Coronary artery (tissue), 2 donors: ENCODE measurements around the gene CYB5B.

ENCODE experiments used
- DNase-seq: peaks from one replicate; pipeline ENCODE4 v3.0.0-alpha.2; 2017; ENCODE audit warnings: low spot score
- H3K27ac ChIP-seq, 2 donors: fragments of 200-600 bp; sonication (generic); one replicate each; pipeline ENCODE4 v1.5.1; 2016 to 2019
- H3K4me3 ChIP-seq: fragments of 200-600 bp; sonication (generic); 2 replicates; pipeline ENCODE4 v1.5.1; 2016; ENCODE audit warnings: mild to moderate bottlenecking, moderate library complexity
- TF ChIP-seq, protein P1 (sequence below): fragments of 200-600 bp; sonication (generic); IDR thresholded peaks from one replicate; pipeline ENCODE4 v1.5.1; 2019; ENCODE audit warnings: antibody characterized with exemption

Gene CYB5B

DNA sequence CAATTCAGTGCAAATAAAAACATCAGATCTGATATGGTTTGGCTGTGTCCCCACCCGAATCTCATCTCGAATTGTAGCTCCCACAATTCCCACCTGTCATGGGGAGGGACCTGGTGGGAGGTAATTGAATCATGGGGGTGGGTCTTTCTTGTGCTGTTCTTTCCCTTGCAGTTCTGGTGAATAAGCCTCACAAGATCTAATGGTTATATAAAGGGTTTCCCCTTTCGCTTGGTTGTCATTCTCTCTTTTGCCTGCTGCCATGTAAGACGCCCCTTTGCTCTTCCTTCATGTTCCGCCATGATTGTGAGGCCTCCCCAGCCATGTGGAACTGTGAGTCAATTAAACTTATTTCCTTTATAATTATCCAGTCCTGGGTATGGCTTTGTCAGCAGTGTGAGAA, 72.5 kb downstream of the CYB5B start:
- Histone ChIP-seq H3K4me3 (no peak overlapping the region), H3K27ac (no peak overlapping the region)
- TF ChIP-seq, protein P1, sequence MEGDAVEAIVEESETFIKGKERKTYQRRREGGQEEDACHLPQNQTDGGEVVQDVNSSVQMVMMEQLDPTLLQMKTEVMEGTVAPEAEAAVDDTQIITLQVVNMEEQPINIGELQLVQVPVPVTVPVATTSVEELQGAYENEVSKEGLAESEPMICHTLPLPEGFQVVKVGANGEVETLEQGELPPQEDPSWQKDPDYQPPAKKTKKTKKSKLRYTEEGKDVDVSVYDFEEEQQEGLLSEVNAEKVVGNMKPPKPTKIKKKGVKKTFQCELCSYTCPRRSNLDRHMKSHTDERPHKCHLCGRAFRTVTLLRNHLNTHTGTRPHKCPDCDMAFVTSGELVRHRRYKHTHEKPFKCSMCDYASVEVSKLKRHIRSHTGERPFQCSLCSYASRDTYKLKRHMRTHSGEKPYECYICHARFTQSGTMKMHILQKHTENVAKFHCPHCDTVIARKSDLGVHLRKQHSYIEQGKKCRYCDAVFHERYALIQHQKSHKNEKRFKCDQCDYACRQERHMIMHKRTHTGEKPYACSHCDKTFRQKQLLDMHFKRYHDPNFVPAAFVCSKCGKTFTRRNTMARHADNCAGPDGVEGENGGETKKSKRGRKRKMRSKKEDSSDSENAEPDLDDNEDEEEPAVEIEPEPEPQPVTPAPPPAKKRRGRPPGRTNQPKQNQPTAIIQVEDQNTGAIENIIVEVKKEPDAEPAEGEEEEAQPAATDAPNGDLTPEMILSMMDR: no peak
- DNase-seq: no peak

DNA sequence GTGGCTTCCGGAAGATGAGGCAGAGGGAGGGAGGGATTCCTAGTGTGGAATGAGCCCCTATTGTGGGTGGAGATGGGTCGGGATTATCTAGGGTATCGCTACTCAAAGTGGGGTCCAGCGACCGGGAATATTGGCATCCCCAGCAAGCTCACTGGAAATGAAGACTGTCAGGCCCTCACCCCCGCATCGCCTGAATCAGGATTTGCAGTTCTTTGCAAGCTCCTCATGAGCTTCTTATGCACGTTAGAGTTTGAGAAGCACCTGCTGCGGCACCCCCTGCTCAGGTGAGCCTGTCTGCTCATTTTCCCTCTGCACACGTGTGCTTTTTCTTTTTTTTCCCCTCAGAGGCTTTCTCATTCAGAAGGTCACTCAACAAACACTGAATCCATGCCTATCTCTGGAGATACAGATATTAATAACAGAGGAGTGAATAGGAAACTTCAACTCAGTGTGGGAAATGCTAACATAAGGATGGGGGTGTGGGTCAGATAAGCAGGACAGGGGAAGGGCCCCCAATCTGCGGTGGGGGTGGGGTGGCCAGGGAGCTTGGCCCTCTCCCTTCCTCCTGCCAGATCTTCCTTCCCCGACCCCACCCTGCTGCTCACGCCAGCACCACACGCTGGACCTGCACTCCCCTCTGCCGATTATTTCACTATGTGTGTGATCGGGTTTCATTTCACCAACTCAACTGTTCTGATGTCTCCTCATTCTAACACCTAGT, 73.6 kb downstream of the CYB5B start:
- DNase-seq: no peak
- Histone ChIP-seq H3K4me3 (no peak overlapping the region), H3K27ac (no peak overlapping the region)
- TF ChIP-seq, protein P1: no peak

DNA sequence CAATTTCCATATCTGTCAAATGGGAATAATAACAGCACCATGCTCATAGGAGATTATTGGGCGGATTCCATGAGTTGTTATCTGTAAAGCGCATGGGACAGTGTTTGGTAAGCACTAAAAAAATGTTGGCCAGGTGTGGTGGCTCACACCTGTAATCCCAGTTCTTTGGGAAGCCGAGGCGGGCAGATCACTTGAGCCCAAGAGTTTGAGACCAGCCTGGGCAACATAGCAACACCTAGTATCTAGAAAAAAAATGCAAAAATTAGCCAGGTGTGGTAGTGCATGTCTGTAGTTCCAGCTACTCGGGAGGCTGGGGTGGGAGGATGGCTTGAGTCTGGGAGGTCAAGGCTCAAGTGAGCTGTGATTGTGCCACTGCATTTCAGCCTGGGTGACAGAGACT, 74.5 kb downstream of the CYB5B start:
- TF ChIP-seq, protein P1: no peak
- Histone ChIP-seq H3K27ac (no peak overlapping the region), H3K4me3 (no peak overlapping the region)
- no peak for DNase-seq

DNA sequence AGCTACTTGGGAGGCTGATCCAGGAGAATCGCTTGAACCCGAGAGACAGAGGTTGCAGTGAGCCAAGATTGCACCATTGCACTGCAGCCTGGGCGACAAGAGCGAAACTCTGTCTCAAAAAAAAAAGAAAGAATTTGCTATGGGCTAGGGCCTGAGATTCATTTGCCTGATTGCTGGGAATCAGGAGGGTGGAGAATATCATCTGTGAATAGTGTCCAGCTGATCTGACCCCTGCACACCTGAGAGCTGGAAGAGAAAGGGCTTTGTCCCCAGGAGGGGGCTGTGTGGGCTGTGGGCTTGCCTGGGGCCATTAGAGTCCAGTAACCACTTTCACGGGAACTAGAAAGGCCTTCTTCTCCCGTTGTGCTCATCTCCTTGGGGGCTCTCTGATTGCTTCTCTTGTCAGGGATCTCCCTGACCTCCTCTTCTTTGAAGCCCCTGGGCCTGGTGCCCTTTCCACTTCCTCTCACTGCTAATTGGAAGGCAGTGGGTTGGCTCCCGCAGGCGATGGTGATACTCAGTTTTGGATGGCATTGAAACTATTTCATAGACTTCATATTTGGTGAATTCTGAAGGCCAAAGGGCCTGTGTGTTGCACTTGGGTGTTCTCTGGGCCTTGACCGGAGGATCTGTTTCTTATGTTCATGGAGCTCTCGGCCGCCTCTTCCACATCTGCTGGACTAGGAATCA, 75.3 kb downstream of the CYB5B start:
- no peak overlapping the region for H3K4me3 ChIP-seq
- no peak overlapping the region for H3K27ac ChIP-seq
- DNase-seq: no peak
- TF ChIP-seq, protein P1: no peak

DNA sequence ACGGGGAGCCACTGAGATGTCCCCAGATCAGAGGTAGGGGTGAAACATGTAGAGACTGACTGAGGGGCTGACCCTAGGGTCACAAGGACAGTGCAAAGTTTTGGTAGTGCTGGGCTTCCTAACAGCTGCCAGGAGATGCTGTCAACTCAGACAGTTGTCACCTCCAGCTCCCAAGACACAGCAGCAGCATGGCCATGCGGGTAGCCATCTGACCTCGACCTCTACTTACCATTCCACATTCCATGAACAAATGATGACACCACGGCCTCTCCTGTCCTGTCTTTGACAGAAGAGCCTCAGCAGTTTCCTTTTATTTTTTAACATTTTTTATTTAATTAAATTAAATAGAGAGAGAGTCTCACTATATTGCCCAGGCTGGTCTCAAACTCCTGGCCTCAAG, 76.1 kb downstream of the CYB5B start:
- DNase-seq: no peak
- H3K4me3 ChIP-seq: no peak overlapping the region
- TF ChIP-seq, protein P1: no peak
- no peak overlapping the region for H3K27ac ChIP-seq

DNA sequence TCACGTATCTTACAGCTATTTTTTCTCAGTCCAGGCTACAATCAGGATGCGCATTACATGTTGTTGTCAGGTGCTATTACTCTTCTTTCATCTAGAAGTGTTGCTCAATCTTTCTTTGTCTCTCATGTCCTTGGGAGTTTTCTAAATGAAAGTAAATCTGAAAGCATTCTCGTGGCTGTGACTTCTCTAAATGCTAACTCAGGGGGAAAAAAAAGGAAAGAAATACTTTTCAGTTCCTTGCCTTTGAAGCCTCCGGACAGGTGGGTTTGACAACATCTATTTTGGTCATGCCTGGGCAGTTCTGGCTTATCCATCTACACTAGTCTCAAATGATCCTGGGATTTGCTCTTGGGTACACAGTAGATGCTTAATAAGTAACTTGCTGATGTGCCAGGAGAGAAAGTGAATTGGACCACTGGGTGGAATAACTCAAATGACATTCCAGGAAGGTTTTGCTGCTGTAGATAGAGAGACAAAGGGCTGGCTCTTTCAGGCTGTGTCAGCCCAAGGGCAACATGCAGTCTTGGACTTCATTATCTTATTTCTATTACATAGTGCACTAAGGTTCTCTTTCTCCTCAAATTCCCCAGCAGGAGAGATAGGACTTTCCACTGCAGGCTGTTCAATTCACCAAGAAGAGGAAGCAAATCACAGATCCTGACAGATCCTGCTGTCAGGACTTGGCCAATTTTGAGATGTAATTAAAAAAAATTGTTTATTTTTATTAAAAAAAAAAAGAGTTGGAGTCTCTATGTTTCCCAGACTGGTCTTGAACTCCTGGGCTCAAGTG, 77.7 kb downstream of the CYB5B start:
- TF ChIP-seq, protein P1: no peak

More for the DNA sequence above, 77.7 kb downstream of the CYB5B start:
- Histone ChIP-seq H3K4me3 (no peak overlapping the region), H3K27ac (no peak overlapping the region)
- DNase-seq: no peak
